HG03135 (cell line): Measurements from ENCODE around the gene CAMTA1.
"Not testable (repeated sequence)": the region's sequence is repeated elsewhere in the genome, so short reads cannot be mapped to it uniquely, and the experiment has no call there.

Experiments used
- ATAC-seq: cut with Tn5 transposase; IDR thresholded peaks from one replicate; pipeline ENCODE4 v1.9.1; 2021; ENCODE audit warnings: mild to moderate bottlenecking, moderate library complexity; ENCODE audit not compliant: unreplicated experiment

Gene CAMTA1

GRCh38 chr1:6845786-6846185 is 60.5 kb downstream of the CAMTA1 start:
- not testable (repeated sequence) for ATAC-seq

DNA sequence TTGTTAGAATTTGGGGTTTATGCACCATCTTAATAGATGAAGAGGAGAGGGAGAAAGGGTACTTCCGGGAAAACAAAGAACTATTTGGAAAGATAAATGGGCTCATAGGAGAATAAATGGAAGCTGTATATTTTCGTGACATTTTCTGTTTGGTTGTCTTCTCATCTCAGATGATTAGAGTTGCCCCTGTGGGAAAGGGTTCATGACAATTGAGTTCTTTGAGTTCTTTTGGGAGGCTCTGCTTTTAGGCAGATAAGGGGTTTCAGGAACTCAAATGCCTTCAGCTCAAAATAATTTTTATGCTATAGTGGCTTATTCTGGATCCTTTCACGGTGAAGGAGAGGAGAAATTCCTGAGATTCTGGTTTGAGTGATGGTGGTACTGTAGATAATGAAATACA is 63.6 kb downstream of the CAMTA1 start:
- no peak for ATAC-seq

- no peak for ATAC-seq
Measured at GRCh38 chr1:6850537-6850936, 65.3 kb downstream of the CAMTA1 start.

DNA sequence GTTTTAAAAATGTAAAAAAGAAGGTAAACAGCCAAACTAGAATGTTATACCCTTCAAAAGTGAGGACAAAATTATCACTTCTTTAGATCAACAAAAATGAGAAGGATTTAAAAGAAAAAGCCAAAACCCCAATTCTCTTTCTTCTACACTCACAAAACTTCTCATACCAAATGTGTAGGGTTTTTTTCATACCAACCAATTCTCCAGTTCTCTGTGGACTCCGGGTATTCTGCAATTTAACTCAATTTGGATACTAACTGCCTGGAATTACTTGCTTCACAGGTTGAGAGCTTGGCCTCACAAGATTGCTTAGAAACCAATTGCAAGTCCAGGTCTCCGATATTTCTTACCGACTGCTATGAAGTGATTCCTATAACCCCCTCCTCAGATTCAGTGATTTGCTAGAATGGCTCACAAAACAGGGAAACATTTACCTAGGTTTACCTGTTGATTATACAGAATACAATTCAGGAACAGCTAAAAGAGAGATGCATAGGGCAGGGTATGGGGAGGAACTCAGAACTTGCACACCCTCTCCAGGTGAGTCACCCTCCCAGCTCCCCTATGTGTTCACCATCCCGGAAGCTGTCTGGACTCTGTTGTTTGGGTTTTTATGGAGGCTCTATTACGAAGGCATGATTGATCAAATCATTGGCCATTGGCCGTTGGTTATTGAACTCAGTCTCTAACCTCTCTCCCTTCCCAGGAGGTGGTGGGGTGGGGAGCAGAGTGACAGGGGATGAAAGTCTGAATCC is 67.1 kb downstream of the CAMTA1 start:
- ATAC-seq, result no peak

DNA sequence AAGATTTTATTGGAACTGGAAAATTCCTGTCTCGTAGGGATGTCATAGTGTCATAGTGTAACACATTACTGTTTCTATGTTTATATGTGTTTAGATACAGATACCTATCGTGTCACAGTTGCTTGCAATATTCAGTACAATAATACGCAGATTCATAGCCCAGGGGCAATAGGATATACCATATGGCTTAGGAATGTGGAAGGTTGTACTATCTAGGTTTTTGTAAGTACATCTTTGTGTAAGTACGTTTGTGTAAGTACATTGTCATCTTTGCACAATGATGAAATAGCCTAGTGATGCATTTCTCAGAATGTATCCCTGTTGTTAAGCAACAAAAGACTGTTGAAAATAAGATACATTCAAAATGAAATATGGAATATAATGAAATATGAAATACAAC is 68.9 kb downstream of the CAMTA1 start:
- no peak for ATAC-seq

DNA sequence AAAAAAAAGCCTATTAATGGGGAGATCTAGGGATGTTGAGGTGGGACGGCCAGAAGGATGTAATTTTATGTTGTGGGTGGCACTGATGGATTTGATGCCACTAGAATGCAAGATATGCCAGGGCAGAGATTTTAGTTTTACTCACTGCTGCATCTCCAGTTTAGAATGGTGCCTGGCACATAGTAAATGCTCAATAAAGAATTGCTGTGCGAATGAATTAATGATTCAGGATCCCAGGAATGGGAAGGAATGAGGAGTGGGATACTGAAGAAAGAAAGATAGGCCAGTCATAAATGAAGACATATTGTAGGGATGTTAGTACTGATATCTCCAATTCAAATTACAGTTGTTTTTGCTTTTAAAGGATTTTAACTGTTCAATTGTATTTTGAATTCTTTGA is 72.6 kb downstream of the CAMTA1 start:
- no peak for ATAC-seq

DNA sequence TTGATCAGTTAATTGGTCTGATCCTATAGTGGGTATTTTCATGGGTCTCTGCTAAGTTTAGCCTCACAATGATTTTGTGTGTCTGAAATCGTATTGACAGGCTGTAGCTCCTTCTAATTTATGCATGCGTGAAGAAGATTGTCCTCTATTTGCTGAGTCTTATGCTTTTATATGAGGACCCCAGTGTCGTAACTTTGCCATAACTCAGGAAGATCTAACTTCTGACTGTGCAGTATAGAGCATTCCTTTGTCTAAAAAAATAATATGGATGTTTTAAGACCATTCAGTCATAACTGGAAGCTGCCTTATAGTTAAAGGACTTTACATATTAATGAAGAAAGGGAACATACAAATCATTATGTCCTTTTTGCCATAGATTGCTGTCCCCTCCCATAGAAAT is 73.3 kb downstream of the CAMTA1 start:
- ATAC-seq, result no peak

GRCh38 chr1:6859415-6860343 is 74.4 kb downstream of the CAMTA1 start:
- no peak for ATAC-seq

DNA sequence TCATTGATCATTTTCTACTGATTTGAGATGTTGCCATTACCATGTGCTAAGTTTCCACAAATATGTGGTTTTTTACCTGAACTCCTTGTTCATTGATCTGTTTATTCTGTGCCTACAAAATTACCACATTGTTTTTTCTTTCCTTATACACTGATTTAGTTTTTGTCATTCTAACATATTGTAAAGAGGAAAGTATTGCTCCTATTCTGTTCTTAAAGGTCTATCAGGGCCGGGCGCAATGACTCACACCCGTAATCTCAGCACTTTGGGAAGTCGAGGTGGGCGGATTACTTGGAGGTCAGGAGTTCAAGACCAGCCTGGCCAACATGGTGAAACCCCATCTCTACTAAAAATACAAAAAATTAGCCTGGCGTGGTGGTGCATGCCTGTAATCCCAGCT is 75.1 kb downstream of the CAMTA1 start:
- ATAC-seq, result no peak

DNA sequence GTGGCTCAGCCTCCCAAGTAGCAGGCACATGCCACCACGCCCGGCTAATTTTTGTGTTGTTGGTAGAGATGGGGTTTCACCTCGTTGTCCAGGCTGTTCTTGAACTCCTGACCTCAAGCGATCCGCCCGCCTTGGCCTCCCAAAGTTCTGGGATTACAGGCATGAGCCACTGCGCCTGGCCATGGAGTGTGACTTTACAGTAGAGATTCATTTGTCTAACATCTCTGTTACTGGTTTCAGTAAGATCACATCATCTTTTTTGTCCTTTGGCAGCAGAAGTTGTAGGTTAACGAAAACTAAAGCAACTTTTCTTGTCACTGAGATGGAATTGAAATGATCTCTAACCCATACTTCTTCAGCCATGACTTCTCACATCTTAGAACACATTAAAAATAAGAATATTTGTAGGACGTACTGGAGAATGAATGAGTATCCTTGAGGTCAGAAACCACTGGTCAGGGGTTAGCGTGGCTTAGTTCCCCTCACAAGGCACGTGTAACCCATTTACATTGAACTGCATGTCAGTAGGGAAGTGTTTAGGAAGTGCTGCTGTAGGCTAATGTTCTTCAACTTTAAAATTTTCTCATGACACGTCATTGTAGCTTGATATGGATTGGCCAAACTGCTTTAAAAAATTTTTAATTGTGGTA is 75.9 kb downstream of the CAMTA1 start:
- no peak for ATAC-seq

GRCh38 chr1:6862906-6863305 is 77.7 kb downstream of the CAMTA1 start:
- no peak for ATAC-seq

GRCh38 chr1:6864166-6864565 is 78.9 kb downstream of the CAMTA1 start:
- ATAC-seq, result no peak

GRCh38 chr1:6866825-6867224 is 81.6 kb downstream of the CAMTA1 start:
- ATAC-seq, result no peak

GRCh38 chr1:6867321-6867720 is 82.1 kb downstream of the CAMTA1 start:
- no peak for ATAC-seq

- no peak for ATAC-seq
Measured at GRCh38 chr1:6867729-6868659, 82.7 kb downstream of the CAMTA1 start.

- no peak for ATAC-seq
Measured at GRCh38 chr1:6868660-6869380, 83.6 kb downstream of the CAMTA1 start.

- ATAC-seq, result no peak
Measured at GRCh38 chr1:6869545-6869944, 84.3 kb downstream of the CAMTA1 start.

- ATAC-seq, result no peak
Measured at GRCh38 chr1:6870086-6870485, 84.8 kb downstream of the CAMTA1 start.

- ATAC-seq, result no peak
Measured at GRCh38 chr1:6870571-6870970, 85.3 kb downstream of the CAMTA1 start.
